ENCODE data around the gene SUPT4H1. TPM values are rescaled to one million over a fixed set of nuclear protein-coding genes. Genes with fewer than 3 reads are reported as not detected.

The SUPT4H1 gene
- total RNA-seq, 1 donor from 2014 or later, result 62.6 TPM

DNA sequence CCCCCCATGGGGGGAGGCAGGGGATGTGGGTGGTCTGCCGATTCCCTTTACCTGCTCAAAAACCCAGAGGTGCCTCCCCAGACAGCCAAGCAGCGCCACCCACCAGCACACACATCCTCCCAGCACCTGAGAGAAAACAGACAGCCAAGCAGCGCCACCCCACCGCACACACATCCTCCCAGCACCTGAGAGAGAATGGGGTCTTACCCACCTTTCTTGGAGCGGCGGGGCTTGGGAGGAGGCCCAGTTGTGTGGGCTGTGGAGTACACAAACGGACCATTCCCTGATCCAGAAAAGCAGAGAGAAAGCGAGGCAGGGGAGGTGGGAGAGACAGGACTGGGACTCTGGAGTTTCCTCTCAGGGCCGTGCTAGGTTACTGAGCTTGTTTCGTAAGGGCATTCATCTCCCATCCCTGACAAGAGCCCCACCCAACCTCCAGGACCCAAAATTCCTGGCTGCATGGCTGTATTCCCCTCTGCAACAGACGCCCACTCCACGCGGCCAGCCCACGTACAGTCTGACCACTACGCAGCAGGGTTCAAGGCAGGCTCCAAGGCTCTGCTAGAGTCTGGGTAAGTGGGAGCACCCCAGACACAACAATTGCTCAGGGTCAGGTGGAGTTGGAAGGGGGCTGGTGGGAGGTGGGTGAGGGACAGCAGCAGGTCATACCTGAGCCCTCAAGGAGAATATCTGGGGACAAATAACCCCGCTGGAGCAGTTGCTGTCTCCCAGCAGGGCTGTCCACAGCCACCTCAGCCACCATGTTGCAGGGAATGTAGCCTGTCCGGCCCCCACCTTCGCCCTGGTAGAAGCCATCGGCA is 45.7 kb downstream of the SUPT4H1 start:
- Histone ChIP-seq H3K27ac (ENCODE audit: low read depth, low read length) (no peak overlapping the region), H3K36me3 (ENCODE audit: control insufficient read depth in 3 of 3, insufficient read depth in 3 of 3, low read length in 3 of 3) (peaks cover 0 to 5% (median 3%) of the 10 kb centered on the region in 3 donors), H3K9me3 (ENCODE audit: control insufficient read depth in 3 of 3, low read length in 3 of 3) (no peaks in the 10 kb centered on the region), H3K27me3 (ENCODE audit: control insufficient read depth in 3 of 3, insufficient read depth in 3 of 3, low read length in 3 of 3) (no peaks in the 10 kb centered on the region), H3K9ac (ENCODE audit: low read depth in 1 of 3, low read length in 3 of 3) (no peak overlapping the region), H3K4me1 (ENCODE audit: control insufficient read depth in 3 of 3, insufficient read depth in 3 of 3, low read length in 3 of 3) (no peaks in the 10 kb centered on the region), H3K4me3 (ENCODE audit: low read length in 3 of 3) (no peak overlapping the region)

DNA sequence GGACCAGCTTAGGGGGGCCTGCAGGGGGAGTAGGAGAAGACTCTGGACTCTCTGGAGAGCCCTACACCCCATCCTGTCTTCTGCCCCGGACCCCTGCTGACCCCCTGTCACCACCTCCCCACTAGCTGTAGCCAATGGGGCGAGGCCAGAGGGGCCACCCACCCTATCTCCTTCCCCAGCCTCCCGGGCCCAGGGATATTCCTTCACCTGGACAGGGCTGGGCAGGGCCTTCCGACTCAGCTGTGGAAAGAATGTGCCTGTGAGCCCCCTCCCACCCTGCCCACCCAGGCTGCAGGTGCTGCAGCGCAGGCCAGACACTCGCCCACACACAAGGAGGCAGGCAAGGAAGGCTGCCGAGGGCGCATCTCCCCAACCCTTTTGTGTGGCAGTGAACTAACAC is 46.4 kb downstream of the SUPT4H1 start:
- H3K4me1 ChIP-seq (ENCODE audit: control insufficient read depth in 3 of 3, insufficient read depth in 3 of 3, low read length in 3 of 3), result no peaks in the 10 kb centered on the region
- peaks cover 0 to 5% (median 3%) of the 10 kb centered on the region in 3 donors for H3K36me3 ChIP-seq (ENCODE audit: control insufficient read depth in 3 of 3, insufficient read depth in 3 of 3, low read length in 3 of 3)
- no peak overlapping the region for H3K27ac ChIP-seq (ENCODE audit: low read depth, low read length)
- H3K27me3 ChIP-seq (ENCODE audit: control insufficient read depth in 3 of 3, insufficient read depth in 3 of 3, low read length in 3 of 3), result no peaks in the 10 kb centered on the region
- no peak overlapping the region for H3K9ac ChIP-seq (ENCODE audit: low read depth in 1 of 3, low read length in 3 of 3)
- H3K4me3 ChIP-seq (ENCODE audit: low read length in 3 of 3), result no peak overlapping the region
- H3K9me3 ChIP-seq (ENCODE audit: control insufficient read depth in 3 of 3, low read length in 3 of 3), result no peaks in the 10 kb centered on the region

DNA sequence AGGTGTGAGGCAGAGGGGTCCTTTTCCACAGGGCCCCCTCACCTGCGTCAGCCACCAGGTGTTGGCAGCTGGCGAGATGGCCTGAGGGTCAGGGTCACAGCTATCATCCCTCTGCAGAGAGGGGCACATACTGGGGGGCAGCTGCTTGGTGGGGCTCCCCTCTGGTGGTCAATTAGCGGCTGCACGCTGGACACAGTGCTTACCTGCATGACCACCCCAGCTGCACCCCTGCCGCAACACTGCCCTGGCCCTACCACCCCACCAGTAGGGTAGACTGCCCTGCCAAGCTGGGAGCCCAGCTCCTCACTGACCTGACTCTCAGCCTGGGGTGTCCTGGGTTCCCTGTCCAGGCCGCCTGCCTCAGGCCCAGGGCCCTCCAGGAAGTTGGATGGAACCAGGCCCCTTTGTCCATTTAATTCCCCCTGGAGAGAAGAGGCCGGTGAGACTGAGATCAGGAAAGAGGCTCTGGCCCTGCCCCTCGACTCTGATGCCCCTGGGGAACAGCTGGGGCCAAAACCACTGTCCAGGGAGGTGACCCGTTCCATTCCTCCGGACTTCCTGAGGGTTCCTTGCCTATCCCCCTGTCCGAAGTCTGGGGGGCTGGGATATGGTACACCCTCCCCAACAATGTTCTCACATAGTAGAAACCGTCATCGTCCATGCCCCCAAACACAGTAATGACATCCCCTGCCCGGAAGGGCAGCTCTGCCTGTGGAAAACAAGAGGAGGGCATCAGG is 47.1 kb downstream of the SUPT4H1 start:
- Histone ChIP-seq H3K9ac (ENCODE audit: low read depth in 1 of 3, low read length in 3 of 3) (no peak overlapping the region), H3K4me1 (ENCODE audit: control insufficient read depth in 3 of 3, insufficient read depth in 3 of 3, low read length in 3 of 3) (no peaks in the 10 kb centered on the region), H3K27me3 (ENCODE audit: control insufficient read depth in 3 of 3, insufficient read depth in 3 of 3, low read length in 3 of 3) (no peaks in the 10 kb centered on the region), H3K9me3 (ENCODE audit: control insufficient read depth in 3 of 3, low read length in 3 of 3) (no peaks in the 10 kb centered on the region), H3K4me3 (ENCODE audit: low read length in 3 of 3) (no peak overlapping the region), H3K36me3 (ENCODE audit: control insufficient read depth in 3 of 3, insufficient read depth in 3 of 3, low read length in 3 of 3) (peaks cover 0 to 5% (median 3%) of the 10 kb centered on the region in 3 donors), H3K27ac (ENCODE audit: low read depth, low read length) (no peak overlapping the region)

DNA sequence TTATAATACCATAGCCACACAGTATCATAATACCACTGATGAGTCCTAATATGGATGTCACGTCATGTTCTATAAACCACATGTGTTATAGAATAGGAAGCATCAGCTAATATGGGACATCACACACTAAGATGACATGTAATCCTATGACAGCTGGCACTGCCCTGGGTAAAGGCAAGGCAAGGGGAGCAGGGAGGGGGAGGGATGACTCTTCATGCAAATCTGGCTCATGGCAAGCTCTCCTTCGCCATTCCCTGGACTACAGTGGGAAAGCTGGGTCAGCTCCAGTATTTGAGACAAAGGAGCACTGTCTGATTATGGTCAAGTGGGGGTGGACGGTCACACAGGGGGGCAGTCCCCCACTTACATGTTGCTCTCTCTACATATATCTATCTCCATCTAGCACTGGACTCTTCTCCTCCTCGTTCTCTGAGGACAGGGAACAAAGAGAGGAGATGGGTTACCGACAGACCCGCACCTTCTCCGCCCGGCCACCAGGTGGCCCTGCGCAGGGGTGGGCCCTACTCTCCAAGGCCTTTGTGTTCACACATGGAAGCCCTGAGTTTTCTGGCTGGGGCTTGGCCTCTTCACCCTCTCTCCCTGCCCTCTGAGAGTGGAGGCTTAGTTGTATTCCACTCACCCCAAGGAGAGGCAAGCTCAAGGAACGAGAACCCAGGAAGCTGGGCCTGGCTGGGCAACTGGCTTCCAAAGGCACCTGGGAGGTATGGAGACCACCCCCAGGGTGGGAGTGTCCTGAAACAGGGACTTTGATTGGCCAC is 47.8 kb downstream of the SUPT4H1 start:
- H3K4me3 ChIP-seq (ENCODE audit: low read length in 3 of 3), result no peak overlapping the region
- no peak overlapping the region for H3K27ac ChIP-seq (ENCODE audit: low read depth, low read length)
- no peaks in the 10 kb centered on the region for H3K9me3 ChIP-seq (ENCODE audit: control insufficient read depth in 3 of 3, low read length in 3 of 3)
- H3K4me1 ChIP-seq (ENCODE audit: control insufficient read depth in 3 of 3, insufficient read depth in 3 of 3, low read length in 3 of 3), result no peaks in the 10 kb centered on the region
- H3K9ac ChIP-seq (ENCODE audit: low read depth in 1 of 3, low read length in 3 of 3), result no peak overlapping the region
- peaks cover 0 to 5% (median 3%) of the 10 kb centered on the region in 3 donors for H3K36me3 ChIP-seq (ENCODE audit: control insufficient read depth in 3 of 3, insufficient read depth in 3 of 3, low read length in 3 of 3)
- no peaks in the 10 kb centered on the region for H3K27me3 ChIP-seq (ENCODE audit: control insufficient read depth in 3 of 3, insufficient read depth in 3 of 3, low read length in 3 of 3)

DNA sequence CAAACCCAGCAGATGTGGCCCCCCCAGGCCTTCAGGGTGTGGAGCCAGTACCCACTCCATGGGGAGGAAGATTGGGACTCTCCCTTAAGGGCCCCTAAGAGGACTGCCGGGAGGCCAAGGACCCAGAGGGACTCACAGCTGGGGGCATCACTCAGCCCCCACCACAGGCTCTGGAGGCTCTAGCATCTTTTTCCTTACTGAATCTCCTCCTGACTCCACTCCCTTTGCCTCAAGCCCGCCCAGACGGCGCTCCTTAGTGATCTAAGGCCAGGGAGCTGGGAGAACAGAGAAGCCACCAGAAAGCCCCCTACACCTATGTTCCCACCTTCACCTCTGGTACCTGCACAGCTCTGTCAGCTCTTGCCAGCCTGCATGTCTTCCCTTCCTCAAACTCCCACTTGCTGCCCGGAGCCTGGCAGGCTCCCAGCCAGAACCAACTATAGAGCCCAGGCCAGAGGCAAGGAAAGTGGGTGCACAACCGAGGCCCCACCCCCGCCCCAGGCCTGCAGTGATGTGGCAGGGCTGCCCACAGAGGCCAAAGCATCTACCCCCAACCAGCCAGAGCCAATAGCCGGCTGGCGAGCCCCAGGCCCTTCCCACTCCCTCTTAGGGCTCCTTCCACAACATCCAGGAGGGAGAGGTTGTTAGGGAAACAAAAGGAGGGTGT is 48.9 kb downstream of the SUPT4H1 start:
- Histone ChIP-seq H3K9me3 (ENCODE audit: control insufficient read depth in 3 of 3, low read length in 3 of 3) (peaks cover 0 to 4% (median 0%) of the 10 kb centered on the region in 3 donors), H3K36me3 (ENCODE audit: control insufficient read depth in 3 of 3, insufficient read depth in 3 of 3, low read length in 3 of 3) (peaks cover 0 to 5% (median 3%) of the 10 kb centered on the region in 3 donors), H3K27me3 (ENCODE audit: control insufficient read depth in 3 of 3, insufficient read depth in 3 of 3, low read length in 3 of 3) (no peaks in the 10 kb centered on the region), H3K27ac (ENCODE audit: low read depth, low read length) (no peak overlapping the region), H3K4me1 (ENCODE audit: control insufficient read depth in 3 of 3, insufficient read depth in 3 of 3, low read length in 3 of 3) (no peaks in the 10 kb centered on the region), H3K4me3 (ENCODE audit: low read length in 3 of 3) (no peak overlapping the region), H3K9ac (ENCODE audit: low read depth in 1 of 3, low read length in 3 of 3) (no peak overlapping the region)

DNA sequence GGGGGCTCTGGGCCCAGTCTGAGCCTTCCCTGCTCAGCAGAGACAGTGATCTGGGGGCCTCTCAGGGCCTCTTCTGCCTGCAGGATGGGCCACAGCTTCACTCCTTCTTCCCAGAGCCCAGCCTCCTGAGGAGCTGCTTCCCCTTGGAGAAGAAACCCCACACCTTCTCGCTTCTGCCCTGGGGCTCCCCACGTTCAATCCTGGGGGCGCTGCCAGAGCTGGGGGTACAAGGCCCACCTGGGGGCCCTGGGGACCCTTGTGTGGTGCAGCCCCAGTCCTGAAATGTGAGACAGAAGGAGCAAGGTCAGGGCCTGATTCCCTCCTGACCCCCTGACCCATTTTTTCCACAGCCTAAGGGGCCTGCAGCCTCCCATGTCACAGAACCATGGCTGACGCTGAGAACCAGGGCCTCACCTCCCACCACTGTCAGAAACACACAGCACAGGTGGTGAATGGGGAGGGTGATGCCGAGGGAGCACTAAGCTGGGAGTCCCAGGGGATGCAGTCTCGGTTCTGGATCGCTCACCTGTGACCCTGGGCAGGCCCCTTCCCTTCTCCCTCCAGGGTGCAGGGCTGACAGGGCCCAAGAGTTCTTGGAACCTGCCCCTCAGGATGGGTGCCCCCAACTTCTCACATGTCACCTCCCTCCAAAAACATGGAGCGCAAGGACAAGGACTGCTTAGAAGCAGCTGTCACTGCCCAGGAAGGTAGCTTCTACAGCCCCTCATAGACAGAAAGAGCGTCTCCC is 49.7 kb downstream of the SUPT4H1 start:
- Histone ChIP-seq H3K4me3 (ENCODE audit: low read length in 3 of 3) (no peak overlapping the region), H3K4me1 (ENCODE audit: control insufficient read depth in 3 of 3, insufficient read depth in 3 of 3, low read length in 3 of 3) (no peaks in the 10 kb centered on the region), H3K27me3 (ENCODE audit: control insufficient read depth in 3 of 3, insufficient read depth in 3 of 3, low read length in 3 of 3) (no peaks in the 10 kb centered on the region), H3K27ac (ENCODE audit: low read depth, low read length) (no peak overlapping the region), H3K9me3 (ENCODE audit: control insufficient read depth in 3 of 3, low read length in 3 of 3) (peaks cover 0 to 4% (median 0%) of the 10 kb centered on the region in 3 donors), H3K9ac (ENCODE audit: low read depth in 1 of 3, low read length in 3 of 3) (no peak overlapping the region), H3K36me3 (ENCODE audit: control insufficient read depth in 3 of 3, insufficient read depth in 3 of 3, low read length in 3 of 3) (peaks cover 0 to 4% (median 3%) of the 10 kb centered on the region in 3 donors)

DNA sequence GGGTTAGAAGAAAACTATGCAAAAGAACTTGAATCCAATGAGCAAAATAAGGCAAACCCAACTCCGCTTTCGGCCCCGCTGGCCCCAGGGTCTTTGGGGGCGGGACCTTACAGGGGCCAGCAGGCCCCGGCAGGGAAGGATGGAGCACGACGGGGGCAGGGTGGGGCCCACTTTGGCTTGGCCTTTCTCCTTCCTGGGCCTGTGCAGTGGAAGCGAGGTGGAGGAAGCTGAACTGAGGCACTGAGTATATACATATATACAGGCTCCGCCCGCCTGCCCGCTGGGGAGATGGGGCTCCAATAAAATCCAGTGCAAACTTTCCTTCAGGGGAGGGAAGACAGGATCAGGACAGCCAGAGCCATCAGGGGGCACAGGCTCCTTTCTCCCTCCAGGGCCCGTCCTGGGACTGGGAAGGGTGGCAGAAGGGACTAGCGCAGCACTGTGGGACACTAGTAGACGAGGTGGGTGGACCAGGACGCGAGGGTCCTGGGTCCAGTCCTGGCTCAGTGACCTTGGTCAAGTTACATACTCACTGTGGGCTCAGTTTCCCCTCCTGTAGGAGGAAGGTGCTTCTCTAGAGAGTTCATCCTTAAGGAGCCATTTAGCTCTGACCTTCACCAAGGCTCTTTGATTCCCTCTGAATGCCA is 50.4 kb downstream of the SUPT4H1 start:
- peaks cover 0 to 3% (median 0%) of the 10 kb centered on the region in 3 donors for H3K36me3 ChIP-seq (ENCODE audit: control insufficient read depth in 3 of 3, insufficient read depth in 3 of 3, low read length in 3 of 3)
- H3K9ac ChIP-seq (ENCODE audit: low read depth in 1 of 3, low read length in 3 of 3), result no peak overlapping the region
- H3K9me3 ChIP-seq (ENCODE audit: control insufficient read depth in 3 of 3, low read length in 3 of 3), result peaks cover 0 to 4% (median 0%) of the 10 kb centered on the region in 3 donors
- H3K4me1 ChIP-seq (ENCODE audit: control insufficient read depth in 3 of 3, insufficient read depth in 3 of 3, low read length in 3 of 3), result no peaks in the 10 kb centered on the region
- no peak overlapping the region for H3K27ac ChIP-seq (ENCODE audit: low read depth, low read length)
- no peak overlapping the region for H3K4me3 ChIP-seq (ENCODE audit: low read length in 3 of 3)
- H3K27me3 ChIP-seq (ENCODE audit: control insufficient read depth in 3 of 3, insufficient read depth in 3 of 3, low read length in 3 of 3), result no peaks in the 10 kb centered on the region

DNA sequence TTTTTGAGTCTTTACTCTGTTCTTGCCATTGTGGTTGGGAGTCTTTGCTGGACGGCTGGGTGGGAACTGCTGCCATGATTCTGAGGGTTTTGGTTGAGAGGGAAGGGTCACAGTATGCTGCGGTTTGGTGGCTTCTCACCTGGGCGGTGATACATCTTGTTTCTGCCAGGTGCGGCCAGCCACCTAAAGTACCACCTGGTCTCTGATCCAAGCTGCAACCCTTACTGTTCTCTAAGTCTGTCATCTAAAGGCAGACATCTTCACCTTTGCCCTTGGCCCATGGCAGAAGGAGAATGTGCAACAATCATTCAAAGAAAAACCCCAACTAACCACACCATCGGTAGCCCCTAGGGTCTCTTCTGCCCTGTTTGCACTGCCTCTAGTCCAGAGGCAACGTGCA is 51.7 kb downstream of the SUPT4H1 start:
- H3K27ac ChIP-seq (ENCODE audit: low read depth, low read length), result no peak overlapping the region
- no peaks in the 10 kb centered on the region for H3K4me1 ChIP-seq (ENCODE audit: control insufficient read depth in 3 of 3, insufficient read depth in 3 of 3, low read length in 3 of 3)
- peaks cover 0 to 3% (median 0%) of the 10 kb centered on the region in 3 donors for H3K36me3 ChIP-seq (ENCODE audit: control insufficient read depth in 3 of 3, insufficient read depth in 3 of 3, low read length in 3 of 3)
- no peaks in the 10 kb centered on the region for H3K27me3 ChIP-seq (ENCODE audit: control insufficient read depth in 3 of 3, insufficient read depth in 3 of 3, low read length in 3 of 3)
- H3K4me3 ChIP-seq (ENCODE audit: low read length in 3 of 3), result no peak overlapping the region
- peaks cover 0 to 4% (median 0%) of the 10 kb centered on the region in 3 donors for H3K9me3 ChIP-seq (ENCODE audit: control insufficient read depth in 3 of 3, low read length in 3 of 3)
- no peak overlapping the region for H3K9ac ChIP-seq (ENCODE audit: low read depth in 1 of 3, low read length in 3 of 3)
